HTR-8/SVneo (cell line): ENCODE measurements around the gene MORN3.

Experiments used
- DNase-seq: peaks from one replicate; pipeline ENCODE4 v3.0.0; 2011; ENCODE audit warnings: low spot score, mixed read lengths; ENCODE audit not compliant: insufficient read length
- FAIRE-seq: peaks from 2 replicates; lab custom pipeline; 2011; peaks lifted over from hg19 to GRCh38; lab: Jason Lieb, UNC

Gene MORN3

GRCh38 chr12:121611306-121611705 is 58.1 kb downstream of the MORN3 start:
- FAIRE-seq (no peak), DNase-seq (no peak)

GRCh38 chr12:121610239-121611149 is 59.0 kb downstream of the MORN3 start:
- FAIRE-seq (no peak), DNase-seq (no peak)

GRCh38 chr12:121608301-121608700 is 61.2 kb downstream of the MORN3 start:
- DNase-seq, result no peak
- no peak for FAIRE-seq

- FAIRE-seq, result no peak
Observed at GRCh38 chr12:121603581-121603980, 65.9 kb downstream of the MORN3 start.

GRCh38 chr12:121602766-121603165 is 66.7 kb downstream of the MORN3 start:
- DNase-seq, result no peak
- no peak for FAIRE-seq

More at GRCh38 chr12:121603581-121603980, 65.9 kb downstream of the MORN3 start:
- no peak for DNase-seq

GRCh38 chr12:121600702-121601336 is 68.6 kb downstream of the MORN3 start:
- no peak for FAIRE-seq
- DNase-seq, result no peak
